GM20431 (cell line): ENCODE data around the gene GTF2IRD1.

ENCODE experiments used
- in situ Hi-C: fragments of 300-500 bp; cut with MseI, MboI; formaldehyde crosslinking; loops from one replicate; pipeline ENCODE4 v1.15.0; 2020; ENCODE audit warnings: low sequenced_read_pairs; ENCODE audit not compliant: unreplicated experiment

Gene GTF2IRD1

GRCh38 chr7:74461970-74462706 is 8.4 kb downstream of the GTF2IRD1 start:
- in situ Hi-C loops = no loop called here

GRCh38 chr7:74462707-74463100 is 9.0 kb downstream of the GTF2IRD1 start:
- in situ Hi-C loops = no loop called here

- in situ Hi-C loops = no loop called here
Observed at GRCh38 chr7:74464931-74465886, 11.5 kb downstream of the GTF2IRD1 start.

DNA sequence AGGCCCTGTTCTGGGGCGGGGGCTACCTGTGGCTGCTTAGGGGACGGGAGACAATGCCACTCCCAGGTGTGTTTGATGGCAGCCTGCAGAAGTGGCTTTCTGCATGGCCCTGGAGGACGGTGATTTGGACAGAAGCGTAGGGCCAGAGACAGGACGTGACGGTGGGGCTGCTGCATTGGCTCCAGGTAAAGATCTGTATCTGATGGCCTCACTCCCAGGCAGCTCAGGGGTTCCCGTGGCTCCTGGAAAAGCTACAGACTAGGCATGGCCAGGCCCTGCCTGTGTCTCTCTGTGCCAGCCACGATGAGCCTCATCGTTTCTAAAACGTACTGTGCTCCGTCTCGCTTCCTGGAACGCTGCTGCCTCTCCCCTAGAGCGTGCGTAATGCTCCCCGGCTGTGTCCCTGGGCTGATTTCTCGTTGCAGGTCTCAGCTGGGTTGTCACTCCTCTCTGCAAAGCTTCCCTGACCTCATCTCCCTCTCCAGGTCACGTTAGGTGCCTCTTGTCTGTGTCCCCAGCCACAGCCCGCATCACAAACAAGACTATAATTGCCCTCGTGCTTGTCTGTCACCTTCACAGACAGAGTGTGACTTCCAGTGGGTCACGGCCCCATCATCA is 12.6 kb downstream of the GTF2IRD1 start:
- in situ Hi-C loops = no loop called here

- in situ Hi-C loops = no loop called here
Observed at GRCh38 chr7:74467876-74468275, 14.2 kb downstream of the GTF2IRD1 start.

GRCh38 chr7:74470504-74470903 is 16.8 kb downstream of the GTF2IRD1 start:
- in situ Hi-C loops = no loop called here

- in situ Hi-C loops = no loop called here
Observed at GRCh38 chr7:74473116-74473515, 19.4 kb downstream of the GTF2IRD1 start.

DNA sequence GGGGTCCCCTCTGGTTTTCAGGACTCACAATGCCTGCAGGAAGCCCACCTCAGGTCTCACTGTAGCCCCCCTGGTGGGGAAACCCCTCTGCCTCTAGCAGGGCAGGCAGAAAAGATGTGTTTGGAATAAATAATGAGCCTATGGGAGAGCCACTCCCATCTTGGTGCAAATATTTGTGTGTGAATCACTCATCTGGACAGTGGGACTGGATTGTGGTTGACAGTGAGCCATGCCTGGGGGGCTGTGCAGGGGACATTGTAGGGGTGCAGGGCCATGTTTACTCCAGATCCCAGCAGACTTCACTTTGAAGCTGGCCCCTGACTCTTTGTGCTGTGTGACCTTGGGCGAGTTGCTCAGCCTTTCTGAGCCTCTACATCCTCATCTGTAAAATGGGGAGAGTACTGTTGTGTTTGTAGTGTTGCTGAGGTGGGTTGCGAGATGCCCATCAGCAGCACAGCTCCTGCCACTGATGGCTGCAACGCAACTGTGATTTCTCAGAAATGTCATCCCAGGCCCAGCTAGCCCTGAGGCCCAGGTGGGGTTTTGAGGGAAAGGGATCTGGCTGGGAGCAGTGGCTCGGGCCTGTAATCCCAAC is 20.7 kb downstream of the GTF2IRD1 start:
- in situ Hi-C loops = no loop called here

DNA sequence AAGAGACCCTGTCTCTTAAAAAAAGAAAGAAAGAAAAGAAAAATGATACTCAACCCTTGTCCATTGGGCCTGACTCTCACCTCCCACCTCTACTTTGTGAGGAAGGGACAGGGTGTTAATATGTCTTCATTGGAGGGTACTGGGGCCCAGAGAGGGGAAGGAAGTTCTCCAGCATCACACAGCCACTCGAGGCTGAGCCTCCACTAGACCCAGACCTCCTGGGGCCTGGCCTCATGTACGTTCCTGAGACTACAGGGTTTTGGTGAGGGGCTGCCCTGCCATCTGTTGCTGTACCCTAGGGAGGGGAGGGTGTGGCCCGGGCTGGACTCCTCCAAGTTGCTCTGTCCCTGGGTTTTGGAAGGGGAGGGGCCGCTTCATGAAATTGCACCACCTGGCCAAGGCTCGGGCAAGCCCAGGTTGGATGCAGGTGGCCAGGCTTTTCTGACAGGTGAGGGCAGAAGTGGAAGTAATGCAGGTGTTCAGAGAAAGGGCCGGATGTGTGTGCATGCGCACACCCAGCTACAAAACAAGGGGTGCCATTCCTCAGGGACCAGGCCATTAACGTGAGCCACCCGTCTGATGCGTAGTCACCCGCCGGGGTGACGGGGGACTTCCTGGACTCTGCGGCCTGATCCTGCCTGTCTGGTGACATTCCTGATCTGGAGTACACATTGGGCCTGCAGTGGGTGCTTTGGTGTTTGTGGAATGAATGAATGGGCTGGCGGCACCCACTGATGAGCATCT is 21.7 kb downstream of the GTF2IRD1 start:
- in situ Hi-C loops = no loop called here

GRCh38 chr7:74475987-74476350 is 22.3 kb downstream of the GTF2IRD1 start:
- in situ Hi-C loops = no loop called here

DNA sequence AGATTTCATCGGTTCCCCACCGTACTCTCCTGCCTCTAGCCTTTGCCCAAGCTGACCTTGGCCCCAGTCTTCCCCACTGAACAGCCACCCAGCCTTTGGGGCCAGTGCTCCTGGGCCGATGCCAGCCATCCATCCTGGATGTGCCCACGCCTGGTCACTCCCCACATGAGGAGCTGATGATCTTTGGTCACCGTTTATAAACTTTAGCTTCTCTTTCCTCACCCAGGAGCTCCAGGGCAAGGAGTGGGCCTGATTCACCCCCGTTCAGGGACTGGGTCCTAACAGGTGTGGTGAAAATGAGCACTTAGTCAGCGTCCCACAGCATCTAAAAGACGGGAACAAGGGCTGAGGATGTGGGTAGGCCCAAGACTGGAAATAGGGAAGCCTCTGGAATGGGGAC is 22.9 kb downstream of the GTF2IRD1 start:
- in situ Hi-C loops = no loop called here

DNA sequence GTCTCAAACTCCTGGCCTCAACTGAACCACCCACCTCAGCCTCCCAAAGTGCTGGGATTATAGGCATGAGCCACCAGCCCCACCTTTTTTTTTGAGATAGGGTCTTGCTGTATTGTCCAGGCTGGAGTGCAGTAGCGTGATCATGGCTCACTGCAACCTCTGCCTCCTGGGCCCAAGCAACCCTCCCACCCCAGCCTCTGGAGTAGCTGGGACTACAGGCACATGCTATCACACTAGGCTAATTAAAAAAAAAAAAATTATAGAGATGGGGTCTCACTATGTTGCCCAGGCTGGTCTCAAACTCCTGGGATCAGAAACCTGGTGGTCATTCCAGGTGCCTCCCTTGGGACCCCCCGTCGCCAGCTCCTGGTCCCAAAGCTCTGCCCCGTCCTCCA is 25.0 kb downstream of the GTF2IRD1 start:
- in situ Hi-C loops = no loop called here

GRCh38 chr7:74479066-74479781 is 25.5 kb downstream of the GTF2IRD1 start:
- in situ Hi-C loops = no loop called here

- in situ Hi-C loops = no loop called here
Observed at GRCh38 chr7:74479961-74480829, 26.5 kb downstream of the GTF2IRD1 start.

GRCh38 chr7:74480861-74481417 is 27.2 kb downstream of the GTF2IRD1 start:
- in situ Hi-C loops = no loop called here

DNA sequence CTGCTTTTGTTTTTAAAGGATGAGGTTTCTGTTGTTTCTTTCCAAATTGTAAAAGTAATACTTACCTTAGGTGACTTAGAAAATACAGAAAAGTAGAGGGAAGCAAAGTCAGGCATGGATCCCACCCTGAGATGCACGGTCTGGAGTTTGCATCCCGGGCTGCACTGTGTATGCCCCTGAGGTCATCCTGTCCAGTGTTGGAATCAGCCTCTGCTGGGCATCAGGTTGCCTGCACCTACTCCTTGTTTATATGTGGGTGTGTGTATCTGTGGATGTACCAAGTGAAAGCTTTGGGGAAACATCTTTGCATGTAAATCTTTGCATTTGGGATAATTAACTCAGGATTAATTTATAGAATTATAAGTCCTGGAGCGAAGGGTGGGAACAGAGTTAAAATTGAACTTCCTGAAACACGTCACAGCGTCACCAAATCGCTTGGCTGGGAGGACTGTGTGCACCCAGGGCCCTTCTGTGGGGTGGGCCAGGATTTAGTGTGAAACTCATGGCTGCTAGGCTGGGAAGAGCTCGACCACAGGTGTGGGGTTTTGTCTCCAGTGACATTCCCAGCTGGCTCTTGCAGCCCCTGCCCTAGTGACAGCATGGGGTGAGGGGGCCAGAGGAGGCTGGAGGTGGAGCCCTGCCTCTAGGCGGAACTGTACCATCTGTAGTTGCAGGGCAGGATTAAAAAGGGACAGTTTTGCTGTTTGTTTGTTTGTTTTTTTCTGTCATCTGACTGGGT is 27.9 kb downstream of the GTF2IRD1 start:
- in situ Hi-C loops = no loop called here

- in situ Hi-C loops = no loop called here
Observed at GRCh38 chr7:74482197-74482467, 28.4 kb downstream of the GTF2IRD1 start.
